Activated T-cell treated with anti-CD3 and anti-CD28 coated beads for 4 hours (primary cell): ENCODE data around the gene ANKHD1.
"Not testable (repeated sequence)": the region's sequence is repeated elsewhere in the genome, so short reads cannot be mapped to it uniquely, and the experiment has no call there.

Experiments
- DNase-seq: peaks from one replicate; pipeline ENCODE4 v3.0.0-alpha.2; 2020

Gene ANKHD1

DNA sequence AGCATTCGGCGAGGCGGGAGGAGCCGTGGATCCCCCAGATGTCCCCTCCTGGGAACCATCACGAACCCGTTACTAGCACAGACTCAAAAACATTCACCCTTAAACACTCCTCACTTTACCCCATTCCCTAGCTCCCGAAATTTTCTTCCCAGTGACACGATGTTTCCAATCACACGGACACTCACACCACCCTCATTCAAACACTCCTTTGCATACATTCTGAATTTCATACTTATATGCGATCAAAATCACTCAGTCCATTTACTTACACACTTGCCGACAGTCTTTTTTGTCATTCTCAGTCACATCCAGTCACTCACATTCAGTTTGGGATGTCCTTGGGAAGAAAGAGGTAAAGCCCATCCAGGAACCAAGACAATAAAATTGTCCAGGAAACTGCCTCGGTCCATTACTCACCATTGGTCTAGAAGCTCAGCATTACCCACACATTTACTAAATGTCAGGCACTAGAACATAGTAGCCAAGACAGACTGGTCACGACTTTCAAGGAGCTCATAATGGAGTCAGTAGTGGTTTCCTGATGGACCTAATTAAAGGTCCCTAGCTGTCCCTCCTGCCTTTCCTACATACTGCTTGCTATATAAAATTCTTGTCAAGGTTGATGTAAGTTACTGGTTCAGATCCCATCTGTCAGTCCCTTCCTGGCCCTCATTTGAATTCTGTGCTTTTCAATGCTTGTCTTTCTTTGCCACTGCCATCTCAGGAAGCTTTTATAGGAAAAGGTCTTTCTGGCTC lies 163.6 kb downstream of the ANKHD1 start:
- no peak for DNase-seq

GRCh38 chr5:140565780-140566095 lies 164.1 kb downstream of the ANKHD1 start:
- DNase-seq: no peak

DNA sequence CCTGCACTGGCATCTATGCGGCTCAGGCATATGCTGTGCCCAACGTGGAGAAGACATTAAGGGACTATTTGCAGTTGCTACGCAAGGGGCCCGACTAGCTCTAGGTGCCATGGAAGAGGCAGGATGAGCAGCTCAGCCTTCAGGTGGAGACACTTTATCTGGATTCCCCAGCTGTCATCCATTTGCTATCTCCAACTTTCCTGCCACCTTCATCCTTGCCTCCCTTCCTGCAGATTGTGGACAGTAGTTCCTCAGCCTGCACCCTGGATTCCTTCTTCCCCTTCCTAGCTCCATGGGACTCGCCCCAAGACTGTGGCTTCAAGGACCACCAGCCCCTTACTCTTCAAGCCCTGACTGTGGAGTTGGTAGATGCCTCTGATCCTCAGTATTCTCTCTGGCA lies 165.0 kb downstream of the ANKHD1 start:
- DNase-seq: no peak

GRCh38 chr5:140567136-140567818 lies 165.6 kb downstream of the ANKHD1 start:
- DNase-seq: no peak

DNA sequence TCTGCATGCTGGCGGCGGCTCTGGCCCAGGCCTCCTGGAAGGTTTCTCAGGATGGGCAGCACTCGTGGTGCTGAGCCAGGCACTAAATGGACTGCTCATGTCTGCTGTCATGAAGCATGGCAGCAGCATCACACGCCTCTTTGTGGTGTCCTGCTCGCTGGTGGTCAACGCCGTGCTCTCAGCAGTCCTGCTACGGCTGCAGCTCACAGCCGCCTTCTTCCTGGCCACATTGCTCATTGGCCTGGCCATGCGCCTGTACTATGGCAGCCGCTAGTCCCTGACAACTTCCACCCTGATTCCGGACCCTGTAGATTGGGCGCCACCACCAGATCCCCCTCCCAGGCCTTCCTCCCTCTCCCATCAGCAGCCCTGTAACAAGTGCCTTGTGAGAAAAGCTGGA lies 166.2 kb downstream of the ANKHD1 start:
- no peak for DNase-seq

GRCh38 chr5:140568443-140569063 lies 166.9 kb downstream of the ANKHD1 start:
- no peak for DNase-seq

DNA sequence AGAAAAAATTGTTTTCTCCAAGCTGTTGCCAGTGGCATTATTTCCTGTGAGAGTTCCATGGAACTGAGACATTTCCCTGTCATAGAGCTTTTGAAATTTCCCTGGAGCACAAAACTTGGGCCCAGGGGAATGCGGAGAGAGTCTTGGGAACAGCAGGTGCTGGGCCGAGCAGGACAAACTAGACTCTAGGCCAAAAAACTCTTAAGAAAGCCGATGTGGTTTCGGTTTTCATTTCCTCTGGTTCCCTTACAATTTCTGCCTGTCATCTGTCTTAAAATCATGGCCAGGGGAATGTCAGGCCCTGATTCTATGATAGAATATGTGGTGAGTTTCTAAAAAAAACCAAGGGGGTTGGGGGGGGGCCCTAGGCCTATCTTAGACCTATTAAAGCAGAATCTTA lies 167.6 kb downstream of the ANKHD1 start:
- no peak for DNase-seq

DNA sequence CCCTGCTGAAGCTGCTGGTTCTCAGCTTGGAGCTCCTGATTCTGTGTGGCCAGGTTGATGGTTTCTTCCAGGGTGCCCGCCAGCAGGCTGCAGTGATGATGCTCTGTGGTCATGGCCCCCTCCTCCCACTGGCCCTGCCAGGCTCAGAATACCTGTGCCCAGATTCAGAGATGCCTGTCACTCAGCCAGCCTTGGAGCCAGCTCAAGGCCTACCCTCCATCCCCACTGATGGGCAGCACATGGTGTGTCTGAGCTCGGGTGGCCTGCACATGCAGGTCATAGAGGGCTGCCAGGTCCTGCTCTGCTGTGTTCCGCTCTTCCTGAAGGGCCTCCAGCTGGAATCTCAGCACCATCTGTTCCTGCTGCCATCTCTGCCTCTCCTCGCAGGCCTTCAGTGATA lies 168.4 kb downstream of the ANKHD1 start:
- DNase-seq: no peak

GRCh38 chr5:140570488-140570887 lies 168.9 kb downstream of the ANKHD1 start:
- no peak for DNase-seq

GRCh38 chr5:140571105-140571504 lies 169.5 kb downstream of the ANKHD1 start:
- DNase-seq: no peak

- no peak for DNase-seq
Measured at GRCh38 chr5:140573683-140574082, 172.1 kb downstream of the ANKHD1 start.

- DNase-seq: no peak
Measured at GRCh38 chr5:140574165-140574564, 172.5 kb downstream of the ANKHD1 start.

GRCh38 chr5:140575309-140575708 lies 173.7 kb downstream of the ANKHD1 start:
- no peak for DNase-seq

- no peak for DNase-seq
Measured at GRCh38 chr5:140576776-140577201, 175.2 kb downstream of the ANKHD1 start.

DNA sequence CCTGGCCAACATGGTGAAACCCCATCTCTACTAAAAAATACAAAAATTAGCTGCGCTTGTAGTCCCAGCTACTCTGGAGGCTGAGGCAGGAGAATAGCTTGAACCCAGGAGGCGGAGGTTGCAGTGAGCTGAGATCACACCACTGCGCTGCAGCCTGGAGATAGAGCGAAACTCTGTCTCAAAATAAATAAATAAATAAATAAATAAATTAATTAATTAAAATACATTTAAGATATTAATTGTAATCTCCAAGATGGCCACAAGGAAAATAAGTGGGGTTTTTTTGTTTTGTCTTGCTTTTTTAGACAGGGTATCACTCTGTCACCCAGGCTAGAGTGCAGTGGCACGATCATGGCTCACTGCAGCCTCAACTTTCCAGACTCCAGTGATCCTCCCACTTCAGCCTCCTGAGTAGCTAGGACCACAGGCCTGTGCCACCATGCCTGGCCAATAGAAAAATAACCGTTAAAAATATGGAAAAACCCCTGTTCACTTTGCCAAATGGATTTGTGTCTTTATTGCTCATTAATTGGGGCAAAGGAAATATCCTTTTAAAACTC lies 177.6 kb downstream of the ANKHD1 start:
- DNase-seq: not testable (repeated sequence)

GRCh38 chr5:140587495-140587894 lies 185.9 kb downstream of the ANKHD1 start:
- DNase-seq: no peak

DNA sequence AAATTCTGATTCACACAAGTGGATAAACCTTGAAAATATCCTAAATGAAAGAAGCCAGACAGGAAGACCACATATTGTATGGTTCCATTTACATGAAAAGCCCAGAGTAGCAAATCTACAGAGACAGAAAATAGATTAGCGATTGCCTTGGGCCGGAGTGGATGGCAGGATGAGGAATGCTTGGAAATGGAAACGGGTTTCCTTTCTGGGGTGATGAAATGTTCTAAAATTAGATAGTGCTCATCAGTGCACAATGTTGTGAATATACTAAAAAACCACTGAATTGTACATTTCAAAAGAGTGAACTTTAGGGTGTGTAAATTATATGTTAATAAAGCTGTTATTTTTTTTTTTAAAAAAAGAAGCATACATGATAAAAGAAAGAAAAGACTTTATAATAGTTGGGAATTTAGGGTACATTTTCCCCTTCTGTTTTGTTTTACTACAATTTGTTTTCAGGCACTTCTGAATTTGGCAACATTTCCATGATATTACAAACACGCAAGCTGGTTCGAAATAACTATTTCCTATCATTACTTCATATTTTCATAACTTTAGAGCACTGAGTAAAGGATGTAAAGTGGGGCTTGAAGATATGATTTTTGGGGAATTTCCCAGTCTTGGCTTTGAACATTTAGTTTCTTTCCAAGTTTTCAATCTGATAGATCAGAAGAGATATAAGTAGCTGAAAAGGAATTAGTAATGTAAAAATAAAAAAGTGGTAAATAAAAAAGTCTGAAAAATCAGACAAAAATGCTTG lies 186.9 kb downstream of the ANKHD1 start:
- no peak for DNase-seq
